Suprapubic skin (tissue), 3 donors: ENCODE measurements around the gene CCDC57.

Experiments
- EP300 ChIP-seq: sonication (generic); formaldehyde crosslinking; IDR thresholded peaks from one replicate; pipeline ENCODE4 v1.6.1; 2017; ENCODE audit warnings: antibody characterized with exemption
- POLR2A ChIP-seq, 2 donors: fragments of 450-650 bp; IDR thresholded peaks; one replicate each; pipeline ENCODE4 v1.6.1; 2017; ENCODE audit warnings: antibody characterized with exemption in 2 of 2, mild to moderate bottlenecking in 2 of 2, moderate library complexity in 2 of 2
- TF ChIP-seq, protein P1 (sequence below), 2 donors: fragments of 200-600 bp in 1 of 2; fragments of 450-650 bp in 1 of 2; sonication (generic) in 1 of 2; IDR thresholded peaks; one replicate each; pipeline ENCODE4 v1.5.1; 2016 to 2019; ENCODE audit warnings: antibody characterized with exemption in 2 of 2, mild to moderate bottlenecking in 1 of 2, moderate library complexity in 1 of 2

GRCh38 chr17:82083009-82083408, 129.6 kb downstream of the CCDC57 start:
- TF ChIP-seq, protein P1, sequence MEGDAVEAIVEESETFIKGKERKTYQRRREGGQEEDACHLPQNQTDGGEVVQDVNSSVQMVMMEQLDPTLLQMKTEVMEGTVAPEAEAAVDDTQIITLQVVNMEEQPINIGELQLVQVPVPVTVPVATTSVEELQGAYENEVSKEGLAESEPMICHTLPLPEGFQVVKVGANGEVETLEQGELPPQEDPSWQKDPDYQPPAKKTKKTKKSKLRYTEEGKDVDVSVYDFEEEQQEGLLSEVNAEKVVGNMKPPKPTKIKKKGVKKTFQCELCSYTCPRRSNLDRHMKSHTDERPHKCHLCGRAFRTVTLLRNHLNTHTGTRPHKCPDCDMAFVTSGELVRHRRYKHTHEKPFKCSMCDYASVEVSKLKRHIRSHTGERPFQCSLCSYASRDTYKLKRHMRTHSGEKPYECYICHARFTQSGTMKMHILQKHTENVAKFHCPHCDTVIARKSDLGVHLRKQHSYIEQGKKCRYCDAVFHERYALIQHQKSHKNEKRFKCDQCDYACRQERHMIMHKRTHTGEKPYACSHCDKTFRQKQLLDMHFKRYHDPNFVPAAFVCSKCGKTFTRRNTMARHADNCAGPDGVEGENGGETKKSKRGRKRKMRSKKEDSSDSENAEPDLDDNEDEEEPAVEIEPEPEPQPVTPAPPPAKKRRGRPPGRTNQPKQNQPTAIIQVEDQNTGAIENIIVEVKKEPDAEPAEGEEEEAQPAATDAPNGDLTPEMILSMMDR (IDR thresholded peaks at IDR 0.05) = no peak
- no peak for TF ChIP-seq POLR2A (IDR thresholded peaks at IDR 0.05)
- no peak for TF ChIP-seq EP300
